A549 (cell line): ENCODE data around the gene CRTC2. TPM values are rescaled to one million over a fixed set of nuclear protein-coding genes. Genes with fewer than 3 reads are reported as not detected.

Experiments used
- ATAC-seq, 2 experiments: fragments of 200-7000 bp in 1 of 2; fragments of >200 bp in 1 of 2; cut with Nextera tagmentation in 1 of 2; cut with Tn5 transposase in 1 of 2; 3 replicates each; pipeline versions ENCODE4 v1.8.0 to v1.9.1; 2018 to 2020; ENCODE audit warnings: mild to moderate bottlenecking in 1 of 2, moderate library complexity in 1 of 2
- CTCF ChIA-PET: fragments of 300-600 bp; sonication (Branson Sonifier 250); formaldehyde crosslinking; extraction: SDS; loops from one replicate; lab custom pipeline; 2021; ENCODE audit warnings: antibody characterized with exemption, inconsistent platforms; lab: Yijun Ruan, JAX
- POLR2A ChIA-PET: fragments of 350-600 bp; formaldehyde crosslinking; extraction: SDS; loops from one replicate; lab custom pipeline; 2021; ENCODE audit warnings: antibody characterized with exemption, inconsistent platforms; lab: Yijun Ruan, JAX
- DNase-seq, 2 experiments: peaks; one replicate each; pipeline versions ENCODE4 v3.0.0 to v3.0.0-alpha.2; 2011 to 2016; ENCODE audit warnings: low read depth in 1 of 2, low spot score in 1 of 2
- FAIRE-seq: peaks from 2 replicates; lab custom pipeline; 2011; peaks lifted over from hg19 to GRCh38; lab: Jason Lieb, UNC
- H3K27ac ChIP-seq, 2 experiments: fragments of >200 bp; sonication (Bioruptor Twin); formaldehyde crosslinking; 3 replicates each; pipeline ENCODE4 v1.5.1; 2016 to 2017
- H3K4me1 ChIP-seq: fragments of >200 bp; sonication (Bioruptor Twin); formaldehyde crosslinking; 3 replicates; pipeline ENCODE4 v1.6.1; 2016
- H3K4me2 ChIP-seq: fragments of >200 bp; sonication (Bioruptor Twin); formaldehyde crosslinking; 3 replicates; pipeline ENCODE4 v1.6.1; 2016
- H3K4me3 ChIP-seq: fragments of >200 bp; sonication (Bioruptor Twin); formaldehyde crosslinking; 3 replicates; pipeline ENCODE4 v1.5.1; 2016
- H3K9me3 ChIP-seq: fragments of >200 bp; sonication (Bioruptor Twin); formaldehyde crosslinking; 3 replicates; pipeline ENCODE4 v1.6.1; 2016
- CBX2 ChIP-seq: fragments of 200-600 bp; sonication (generic); IDR thresholded peaks from 2 replicates; pipeline ENCODE4 v1.6.1; 2016; ENCODE audit warnings: low read depth, mild to moderate bottlenecking, borderline replicate concordance
- CBX8 ChIP-seq: fragments of 200-600 bp; sonication (generic); IDR thresholded peaks from 2 replicates; pipeline ENCODE4 v1.6.1; 2016
- CEBPB ChIP-seq, 2 experiments: fragments of >200 bp in 1 of 2; sonication (Bioruptor Twin) in 1 of 2; formaldehyde crosslinking in 1 of 2; IDR thresholded peaks; 2 replicates each; pipeline ENCODE4 v1.6.1; 2012 to 2016
- CHD2 ChIP-seq: fragments of 150-350 bp; IDR thresholded peaks from 2 replicates; pipeline ENCODE4 v1.6.1; 2014; ENCODE audit warnings: low read length; ENCODE audit not compliant: partially characterized antibody
- EHMT2 ChIP-seq: fragments of 200-600 bp; sonication (generic); IDR thresholded peaks from 2 replicates; pipeline ENCODE4 v1.6.1; 2016; ENCODE audit warnings: antibody characterized with exemption, low read depth, mild to moderate bottlenecking, moderate library complexity
- ESRRA ChIP-seq: fragments of 150-350 bp; IDR thresholded peaks from 2 replicates; pipeline ENCODE4 v1.6.1; 2014; ENCODE audit warnings: mild to moderate bottlenecking, low read length, borderline replicate concordance
- FOSB ChIP-seq: fragments of 250-450 bp; sonication (Bioruptor Pico); IDR thresholded peaks from 2 replicates; pipeline ENCODE4 v1.5.0; 2020; ENCODE audit warnings: mild to moderate bottlenecking, moderate library complexity
- FOXS1 ChIP-seq: fragments of 250-450 bp; sonication (Bioruptor Pico); IDR thresholded peaks from 2 replicates; pipeline ENCODE4 v1.5.0; 2020; ENCODE audit warnings: mild to moderate bottlenecking, moderate library complexity
- GATA3 ChIP-seq: IDR thresholded peaks from 2 replicates; pipeline ENCODE4 v1.6.1; 2012; ENCODE audit warnings: borderline replicate concordance
- HDAC2 ChIP-seq: fragments of 200-600 bp; sonication (generic); IDR thresholded peaks from 2 replicates; pipeline ENCODE4 v1.6.1; 2016
- HES2 ChIP-seq: fragments of >200 bp; sonication (Bioruptor Twin); formaldehyde crosslinking; IDR thresholded peaks from 2 replicates; pipeline ENCODE4 v1.6.1; 2016
- HOXA7 ChIP-seq: fragments of 250-450 bp; sonication (Bioruptor Pico); IDR thresholded peaks from 2 replicates; pipeline ENCODE4 v1.5.0; 2020; ENCODE audit warnings: mild to moderate bottlenecking, moderate library complexity
- HOXB13 ChIP-seq: fragments of 250-450 bp; sonication (Bioruptor Pico); IDR thresholded peaks from 2 replicates; pipeline ENCODE4 v1.5.0; 2020; ENCODE audit warnings: low read depth, mild to moderate bottlenecking, moderate library complexity
- JUN ChIP-seq, 2 experiments: fragments of >200 bp; sonication (Bioruptor Twin); formaldehyde crosslinking; IDR thresholded peaks; 2 replicates in 1 of 2; 3 replicates in 1 of 2; pipeline ENCODE4 v1.6.1; 2016 to 2017
- JUNB ChIP-seq: fragments of >200 bp; sonication (Bioruptor Twin); formaldehyde crosslinking; IDR thresholded peaks from 2 replicates; pipeline ENCODE4 v1.6.1; 2016
- MAZ ChIP-seq: fragments of 150-350 bp; IDR thresholded peaks from 2 replicates; pipeline ENCODE4 v1.6.1; 2014; ENCODE audit warnings: antibody characterized with exemption, low read depth, low read length, borderline replicate concordance
- NPAS2 ChIP-seq: fragments of 250-450 bp; sonication (Bioruptor Pico); IDR thresholded peaks from 2 replicates; pipeline ENCODE4 v1.8.0; 2022; ENCODE audit warnings: mild to moderate bottlenecking, moderate library complexity, borderline replicate concordance
- PHF8 ChIP-seq: fragments of 200-600 bp; sonication (generic); IDR thresholded peaks from 2 replicates; pipeline ENCODE4 v1.6.1; 2016; ENCODE audit warnings: low read depth, mild to moderate bottlenecking, antibody characterized with exemption, moderate library complexity, borderline replicate concordance
- RARB ChIP-seq: fragments of 250-450 bp; sonication (Bioruptor Pico); IDR thresholded peaks from 2 replicates; pipeline ENCODE4 v1.8.0; 2021; ENCODE audit warnings: mild to moderate bottlenecking, moderate library complexity
- RCOR1 ChIP-seq: fragments of 150-350 bp; IDR thresholded peaks from 2 replicates; pipeline ENCODE4 v1.6.1; 2014; ENCODE audit warnings: antibody characterized with exemption, low read length, low read depth
- REST ChIP-seq: fragments of 200-600 bp; sonication (generic); IDR thresholded peaks from 2 replicates; pipeline ENCODE4 v1.6.1; 2016; ENCODE audit warnings: antibody characterized with exemption, mild to moderate bottlenecking, moderate library complexity
- RNF2 ChIP-seq: fragments of 200-600 bp; sonication (generic); IDR thresholded peaks from 2 replicates; pipeline ENCODE4 v1.6.1; 2016; ENCODE audit warnings: low read depth, mild to moderate bottlenecking, antibody characterized with exemption, moderate library complexity, borderline replicate concordance
- SMC3 ChIP-seq: fragments of >200 bp; sonication (Bioruptor Twin); formaldehyde crosslinking; IDR thresholded peaks from 3 replicates; pipeline ENCODE4 v1.6.1; 2018; ENCODE audit warnings: inconsistent platforms
- ZC3H11A ChIP-seq: fragments of 450-650 bp; IDR thresholded peaks from 2 replicates; pipeline ENCODE4 v1.6.1; 2014; ENCODE audit warnings: antibody characterized with exemption, mild to moderate bottlenecking
- ZFP36 ChIP-seq: fragments of 450-650 bp; IDR thresholded peaks from 2 replicates; pipeline ENCODE4 v1.6.1; 2014; ENCODE audit warnings: borderline replicate concordance; ENCODE audit not compliant: partially characterized antibody
- ZNF302 ChIP-seq: fragments of 250-450 bp; sonication (Bioruptor Pico); IDR thresholded peaks from 2 replicates; pipeline ENCODE4 v1.9.0; 2021; ENCODE audit warnings: inconsistent platforms, mild to moderate bottlenecking, moderate library complexity
- ZSCAN20 ChIP-seq: fragments of 250-450 bp; sonication (Bioruptor Pico); IDR thresholded peaks from 2 replicates; pipeline ENCODE4 v1.8.0; 2022; ENCODE audit warnings: mild to moderate bottlenecking, moderate library complexity
- WGBS: methylation state at CpG from one replicate; pipeline ENCODE4 v1.1.6; 2017; ENCODE audit errors: missing lambda C conversion rate; 5-methylcytosine and 5-hydroxymethylcytosine counted together
- polyA plus RNA-seq, 4 experiments: library from polyadenylated mRNA; depleted of rRNA in 3 of 4; stranded (reverse); fragments of >200 nt; fragmentation: RNase III in 1 of 4; extraction: RNeasy Plus Mini Kit Qiagen cat#74134 plus additional on column Dnase treatment in 1 of 4; gene quantifications; 2 replicates in 3 of 4; 3 replicates in 1 of 4; pipeline ENCODE4 v1.2.3, GENCODE V29; 2011 to 2017
- TF ChIP-seq, protein P1 (sequence below): fragments of 450-650 bp; IDR thresholded peaks from 2 replicates; pipeline ENCODE4 v1.6.1; 2014; ENCODE audit warnings: antibody characterized with exemption

Gene CRTC2
- polyA plus RNA-seq, 2 of the 4 experiments (the other 2 are of a cell fraction) = 19.7 to 22.3 TPM

DNA sequence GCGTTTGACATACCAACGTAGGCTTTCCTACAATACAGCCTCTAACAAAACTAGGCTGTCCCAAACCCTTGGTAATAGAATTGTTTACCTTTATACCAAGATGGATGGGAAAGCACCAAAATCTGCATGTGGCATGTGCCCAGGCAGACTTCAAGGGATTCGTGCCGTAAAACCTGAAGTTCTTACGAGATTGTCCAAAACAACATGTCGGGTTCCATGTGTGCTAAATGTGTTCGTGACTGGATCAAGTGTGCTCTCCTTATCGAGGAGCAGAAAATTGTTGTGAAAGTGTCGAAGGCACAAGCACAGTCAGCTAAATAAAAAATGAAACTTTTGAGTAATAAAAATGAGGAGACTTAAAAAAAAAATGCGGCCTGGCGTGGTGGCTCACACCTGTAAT, 37.2 kb upstream of the CRTC2 start:
- Histone ChIP-seq H3K4me1 (peaks cover 14% of the 10 kb centered on the region; the same call in 2 of the 3 replicates), H3K4me2 (no peak overlapping the region)
- no peak for ATAC-seq
- TF ChIP-seq RCOR1 = no peak
- peak in 1 of 2 experiments; percentile 34; a peak in 1 of 5 replicates for TF ChIP-seq JUN (IDR thresholded peaks at IDR 0.05)
- TF ChIP-seq, all 56 proteins: peak for 1
- WGBS = 95% methylated on average over 11 of the region's 11 CpGs
- H3K27ac ChIP-seq = no peak overlapping the region
- POLR2A ChIA-PET = no interaction called here
- H3K4me3 ChIP-seq = no peak overlapping the region
- DNase-seq = no peak
- no peak for FAIRE-seq
- CTCF ChIA-PET = interaction anchor here (1.3 kb wide), 1 partner anchor 362 kb away, joined by 3 read pairs; no protein-coding TSS in a partner anchor
- no peaks in the 10 kb centered on the region for H3K9me3 ChIP-seq

DNA sequence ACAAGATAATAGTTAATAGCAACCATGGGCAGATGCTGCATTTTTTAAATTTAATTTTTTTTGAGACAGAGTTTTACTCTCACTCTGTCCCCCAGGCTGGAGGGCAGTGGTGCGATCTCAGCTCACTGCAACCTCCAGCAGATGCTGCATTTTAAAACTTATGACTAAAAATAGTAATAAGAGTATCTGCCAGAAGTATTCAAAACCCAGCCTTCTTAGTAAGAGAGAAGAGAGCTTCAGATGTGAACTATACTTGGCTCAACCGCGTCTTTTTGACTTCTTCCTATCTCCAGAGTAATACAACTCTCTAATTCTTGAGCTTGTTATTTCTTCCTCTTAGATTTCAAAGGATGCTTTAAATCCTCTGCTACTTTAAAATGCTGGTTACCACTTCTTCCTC, 36.8 kb upstream of the CRTC2 start:
- Histone ChIP-seq H3K9me3 (no peaks in the 10 kb centered on the region), H3K4me3 (no peak overlapping the region), H3K4me1 (peaks cover 14% of the 10 kb centered on the region; the same call in 2 of the 3 replicates), H3K4me2 (no peak overlapping the region), H3K27ac (no peak overlapping the region)
- ATAC-seq (no peak), DNase-seq (no peak), FAIRE-seq (no peak)
- ChIA-PET POLR2A (no interaction called here), CTCF (interaction anchor here (1.3 kb wide), 1 partner anchor 362 kb away, joined by 3 read pairs; no protein-coding TSS in a partner anchor)
- WGBS = 91% methylated on average over 3 of the region's 3 CpGs
- TF ChIP-seq ESRRA (no peak), CEBPB (IDR thresholded peaks at IDR 0.05) (no peak), ZSCAN20 (CRISPR knock-in tag) (no peak), HES2 (no peak), SMC3 (no peak), EHMT2 (no peak), CHD2 (no peak), CBX8 (no peak), CBX2 (no peak), GATA3 (no peak), ZFP36 (no peak), RARB (CRISPR knock-in tag) (no peak), NPAS2 (no peak), PHF8 (no peak), FOXS1 (CRISPR knock-in tag) (no peak)
- TF ChIP-seq, protein P1, sequence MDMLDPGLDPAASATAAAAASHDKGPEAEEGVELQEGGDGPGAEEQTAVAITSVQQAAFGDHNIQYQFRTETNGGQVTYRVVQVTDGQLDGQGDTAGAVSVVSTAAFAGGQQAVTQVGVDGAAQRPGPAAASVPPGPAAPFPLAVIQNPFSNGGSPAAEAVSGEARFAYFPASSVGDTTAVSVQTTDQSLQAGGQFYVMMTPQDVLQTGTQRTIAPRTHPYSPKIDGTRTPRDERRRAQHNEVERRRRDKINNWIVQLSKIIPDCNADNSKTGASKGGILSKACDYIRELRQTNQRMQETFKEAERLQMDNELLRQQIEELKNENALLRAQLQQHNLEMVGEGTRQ = no peak

DNA sequence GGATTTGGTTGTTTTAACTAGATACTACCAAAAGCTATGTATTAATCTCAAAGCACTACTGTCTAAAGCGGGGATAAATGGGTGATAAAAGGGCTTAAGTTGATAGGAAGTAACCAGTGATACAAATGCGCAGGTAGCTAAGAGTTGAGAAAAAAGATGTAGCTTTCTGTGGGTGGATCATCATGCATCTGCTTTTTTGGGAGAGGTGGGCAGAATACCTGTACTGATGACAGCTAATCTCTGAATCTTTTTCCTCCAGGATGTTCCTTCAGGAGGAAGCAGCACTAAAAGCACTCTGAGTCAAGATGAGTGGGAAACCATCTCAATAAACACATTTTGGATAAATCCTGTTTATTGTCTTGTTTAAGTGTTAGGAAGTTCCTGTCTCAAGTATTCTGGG, 33.4 kb upstream of the CRTC2 start:
- POLR2A ChIA-PET = interaction anchor here (1.1 to 2.0 kb wide), 4 partner anchors 14 to 358 kb away, joined by 4 to 52 read pairs (median 22); partner anchors contain the start of genes CHTOP, CREB3L4, DENND4B and JTB
- no peak for ATAC-seq
- WGBS = 70% methylated on average over 2 of the region's 2 CpGs
- Histone ChIP-seq H3K9me3 (no peaks in the 10 kb centered on the region), H3K4me3 (peak overlapping the region; percentile 73), H3K4me1 (peaks cover 14% of the 10 kb centered on the region; the same call in 2 of the 3 replicates), H3K4me2 (peak overlapping the region; percentile 84), H3K27ac (peak overlapping the region; percentile 93 to 94; a peak in 5 of 6 replicates)
- CTCF ChIA-PET = interaction anchor here (0.6 to 1.0 kb wide), 4 partner anchors 15 to 420 kb away, joined by 3 to 4 read pairs (median 3); partner anchors contain the start of gene JTB
- TF ChIP-seq CEBPB (IDR thresholded peaks at IDR 0.05) (no peak), HOXA7 (peak; percentile 77)
- no peak for DNase-seq
- FAIRE-seq = no peak

GRCh38 chr1:153991151-153991630, 32.8 kb upstream of the CRTC2 start:
- Histone ChIP-seq H3K27ac (peak overlapping the region; percentile 93 to 94), H3K4me1 (peaks cover 14% of the 10 kb centered on the region; the same call in 2 of the 3 replicates), H3K4me2 (peak overlapping the region; percentile 84), H3K9me3 (no peaks in the 10 kb centered on the region), H3K4me3 (peak overlapping the region; percentile 73)
- ATAC-seq (no peak), DNase-seq (no peak), FAIRE-seq (no peak)
- POLR2A ChIA-PET = interaction anchor here (0.6 to 2.0 kb wide), 16 partner anchors 14 to 458 kb away, joined by 3 to 52 read pairs (median 5); partner anchors contain the start of genes CHTOP, CREB3L4, CRTC2 and DENND4B
- WGBS = under 1% methylated on average over 9 of the region's 9 CpGs
- CTCF ChIA-PET = interaction anchor here (0.6 to 1.1 kb wide), 4 partner anchors 14 to 274 kb away, joined by 3 read pairs; partner anchors contain the start of gene JTB
- TF ChIP-seq RNF2 = no peak
- no peak for TF ChIP-seq HDAC2
- no peak for TF ChIP-seq FOSB
- no peak for TF ChIP-seq MAZ
- no peak for TF ChIP-seq REST
- no peak for TF ChIP-seq JUNB
- TF ChIP-seq ZNF302 = no peak
- TF ChIP-seq ZSCAN20 (CRISPR knock-in tag) = no peak
- no peak for TF ChIP-seq SMC3
- TF ChIP-seq ZC3H11A = no peak
- TF ChIP-seq HOXB13 (CRISPR knock-in tag) = no peak
